Testis (tissue), 2 donors: ENCODE results near the gene TTC7B.

Experiments
- CTCF ChIP-seq, 3 experiments: fragments of 450-650 bp in 2 of 3; fragments of 200-600 bp in 1 of 3; sonication (generic) in 1 of 3; IDR thresholded peaks; one replicate each; pipeline ENCODE4 v1.5.1; 2016 to 2019; ENCODE audit warnings: antibody characterized with exemption in 3 of 3, mild to moderate bottlenecking in 2 of 3, moderate library complexity in 1 of 3
- POLR2A ChIP-seq: fragments of 450-650 bp; IDR thresholded peaks from one replicate; pipeline ENCODE4 v1.6.1; 2017; ENCODE audit warnings: antibody characterized with exemption, mild to moderate bottlenecking, moderate library complexity

GRCh38 chr14:90551733-90552464 lies 264.3 kb downstream of the TTC7B start:
- no peak for TF ChIP-seq CTCF (IDR thresholded peaks at IDR 0.05)
- no peak for TF ChIP-seq POLR2A
